Measurements from ENCODE around the gene BCL7A.
"Not testable (repeated sequence)": the region's sequence is repeated elsewhere in the genome, so short reads cannot be mapped to it uniquely, and the experiment has no call there.

The BCL7A gene

DNA sequence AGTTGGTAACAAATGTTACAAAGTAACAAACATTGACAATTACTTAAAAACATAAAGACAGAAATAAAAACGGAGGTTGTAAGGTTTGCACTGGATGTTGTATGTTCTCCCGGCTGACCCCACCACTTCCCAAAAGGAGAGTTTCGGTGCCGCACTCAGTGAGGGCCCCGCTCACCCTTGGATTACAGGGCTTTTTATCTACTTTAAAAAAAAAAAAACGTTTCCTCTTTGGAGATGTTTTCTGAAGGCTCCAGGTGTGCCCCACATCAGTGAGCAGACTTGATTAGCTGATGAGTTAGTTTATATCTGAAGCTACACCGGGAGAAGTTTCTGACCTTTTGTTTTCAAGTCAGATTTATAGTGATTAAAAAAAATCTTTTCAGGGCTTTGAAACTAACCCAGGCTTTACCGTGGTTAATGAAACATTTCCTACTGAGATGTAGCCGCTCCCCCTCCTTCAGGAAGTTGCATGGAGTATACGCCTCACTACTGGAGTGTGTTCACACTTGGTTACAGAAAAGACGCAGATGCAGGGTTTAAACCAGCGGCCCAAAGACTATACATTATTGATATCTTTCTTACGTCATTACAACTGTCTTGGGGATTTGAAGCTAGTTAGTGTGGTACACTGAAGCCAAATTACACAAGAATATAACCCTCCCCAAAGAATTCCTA, 38.0 kb upstream of the BCL7A start:
- no CpG with 5 or more reads among the region's 13 CpGs for WGBS, 2 donors (ENCODE audit: extremely low coverage in 2 of 2, insufficient read length in 2 of 2, insufficient replicate concordance in 1 of 2)
- Histone ChIP-seq H3K27ac (replicated peaks; ENCODE audit: low read length) (no peak overlapping the region), H3K36me3 (replicated peaks in 1 of 2; ENCODE audit: control insufficient read depth in 2 of 2, insufficient read depth in 2 of 2, low read length in 2 of 2) (no peaks in the 10 kb centered on the region), H3K4me2 (ENCODE audit: insufficient read depth, low read length, poor library complexity, severe bottlenecking) (no peak overlapping the region), H3K9me3 (replicated peaks in 1 of 2; ENCODE audit: control insufficient read depth in 2 of 2, insufficient read depth in 1 of 2, low read depth in 1 of 2, low read length in 2 of 2) (peaks cover 0 to 2% of the 10 kb centered on the region in 2 donors), H3K9ac (ENCODE audit: low read depth, low read length, poor library complexity) (no peak overlapping the region), H2AFZ (ENCODE audit: low read length) (peak overlapping the region; percentile 56), H3K4ac (ENCODE audit: low read length) (no peak overlapping the region), H4K8ac (ENCODE audit: low read depth, low read length) (no peak overlapping the region), H3K4me3 (ENCODE audit: low read length in 2 of 2) (no peak overlapping the region), H3K18ac (ENCODE audit: low read length) (no peak overlapping the region), H2BK120ac (ENCODE audit: low read depth, low read length) (no peak overlapping the region), H2AK5ac (ENCODE audit: low read depth, low read length) (no peak overlapping the region), H4K91ac (ENCODE audit: low read depth, low read length, poor library complexity) (no peak overlapping the region), H2BK5ac (ENCODE audit: low read length) (no peak overlapping the region), H2BK15ac (ENCODE audit: low read length) (no peak overlapping the region), H3K4me1 (ENCODE audit: control insufficient read depth in 2 of 2, insufficient read depth in 1 of 2, low read depth in 1 of 2, low read length in 2 of 2) (peaks cover 0 to 3% of the 10 kb centered on the region in 2 donors), H2BK12ac (ENCODE audit: low read length) (no peak overlapping the region), H3K14ac (ENCODE audit: low read length) (no peak overlapping the region), H3K23ac (ENCODE audit: low read depth, low read length, poor library complexity) (no peak overlapping the region), H3K27me3 (ENCODE audit: control insufficient read depth in 3 of 3, insufficient read depth in 3 of 3, low read depth in 1 of 3, low read length in 3 of 3) (peaks cover 0 to 31% (median 0%) of the 10 kb centered on the region in 3 experiments), H3K79me1 (ENCODE audit: low read depth, low read length) (no peaks in the 10 kb centered on the region)
- no peak for DNase-seq (ENCODE audit: low spot score)

DNA sequence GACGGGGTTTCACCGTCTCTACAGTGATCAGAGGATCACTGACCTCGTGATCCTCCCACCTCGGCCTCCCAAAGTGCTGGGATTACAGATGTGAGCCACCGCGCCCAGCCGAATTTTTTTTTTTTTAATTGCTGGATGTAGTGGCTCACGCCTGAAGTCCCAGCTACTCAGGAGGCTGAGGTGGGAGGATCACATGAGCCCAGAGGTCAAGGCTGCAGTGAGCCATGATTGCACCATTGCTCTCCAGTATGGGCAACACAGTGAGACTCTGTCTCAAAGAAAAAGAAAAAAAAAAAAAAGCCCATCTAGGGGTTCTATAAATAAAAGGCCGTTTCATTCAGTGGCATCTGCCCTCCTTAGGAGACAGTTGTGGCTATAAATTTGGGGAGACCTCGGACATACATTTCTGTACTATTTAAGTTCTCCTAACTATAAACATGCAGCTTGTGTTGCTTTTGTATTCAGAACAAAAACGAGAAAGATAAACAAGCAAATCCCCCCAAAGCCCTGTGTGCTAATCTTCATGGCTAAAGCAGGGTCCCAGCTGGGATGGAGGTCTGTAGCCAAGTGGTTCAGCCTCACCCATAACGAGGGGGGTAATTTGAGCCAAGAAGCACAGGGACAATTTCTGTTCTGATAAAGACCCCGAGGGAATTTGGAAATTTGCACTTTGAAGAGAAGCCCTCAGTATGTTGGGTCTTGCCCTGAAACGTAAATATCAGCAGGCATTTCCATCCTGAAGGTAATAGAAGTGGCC, 35.0 kb upstream of the BCL7A start:
- no peak overlapping the region for H3K14ac ChIP-seq (ENCODE audit: low read length)
- no peak overlapping the region for H3K4me3 ChIP-seq (ENCODE audit: low read length in 2 of 2)
- H4K91ac ChIP-seq (ENCODE audit: low read depth, low read length, poor library complexity), result no peak overlapping the region
- no peak overlapping the region for H3K23ac ChIP-seq (ENCODE audit: low read depth, low read length, poor library complexity)
- H3K36me3 ChIP-seq (replicated peaks in 1 of 2; ENCODE audit: control insufficient read depth in 2 of 2, insufficient read depth in 2 of 2, low read length in 2 of 2), result no peaks in the 10 kb centered on the region
- no peak for DNase-seq (ENCODE audit: low spot score)
- peaks cover 2% of the 10 kb centered on the region for H3K79me1 ChIP-seq (ENCODE audit: low read depth, low read length)
- WGBS, 2 donors (ENCODE audit: extremely low coverage in 2 of 2, insufficient read length in 2 of 2, insufficient replicate concordance in 1 of 2), result no CpG with 5 or more reads among the region's 14 CpGs
- no peak overlapping the region for H4K8ac ChIP-seq (ENCODE audit: low read depth, low read length)
- no peak overlapping the region for H2BK12ac ChIP-seq (ENCODE audit: low read length)
- H2BK120ac ChIP-seq (ENCODE audit: low read depth, low read length), result no peak overlapping the region
- no peak overlapping the region for H3K27ac ChIP-seq (replicated peaks; ENCODE audit: low read length)
- H3K27me3 ChIP-seq (ENCODE audit: control insufficient read depth in 3 of 3, insufficient read depth in 3 of 3, low read depth in 1 of 3, low read length in 3 of 3), result peaks cover 0 to 16% (median 0%) of the 10 kb centered on the region in 3 experiments
- no peak overlapping the region for H3K9ac ChIP-seq (ENCODE audit: low read depth, low read length, poor library complexity)
- no peak overlapping the region for H3K4ac ChIP-seq (ENCODE audit: low read length)
- no peak overlapping the region for H2BK15ac ChIP-seq (ENCODE audit: low read length)
- peaks cover 0 to 2% of the 10 kb centered on the region in 2 donors for H3K9me3 ChIP-seq (replicated peaks in 1 of 2; ENCODE audit: control insufficient read depth in 2 of 2, insufficient read depth in 1 of 2, low read depth in 1 of 2, low read length in 2 of 2)
- no peak overlapping the region for H2BK5ac ChIP-seq (ENCODE audit: low read length)
- H2AFZ ChIP-seq (ENCODE audit: low read length), result no peak overlapping the region
- peaks cover 0 to 3% of the 10 kb centered on the region in 2 donors for H3K4me1 ChIP-seq (ENCODE audit: control insufficient read depth in 2 of 2, insufficient read depth in 1 of 2, low read depth in 1 of 2, low read length in 2 of 2)
- no peak overlapping the region for H3K4me2 ChIP-seq (ENCODE audit: insufficient read depth, low read length, poor library complexity, severe bottlenecking)
- no peak overlapping the region for H2AK5ac ChIP-seq (ENCODE audit: low read depth, low read length)
- H3K18ac ChIP-seq (ENCODE audit: low read length), result no peak overlapping the region

DNA sequence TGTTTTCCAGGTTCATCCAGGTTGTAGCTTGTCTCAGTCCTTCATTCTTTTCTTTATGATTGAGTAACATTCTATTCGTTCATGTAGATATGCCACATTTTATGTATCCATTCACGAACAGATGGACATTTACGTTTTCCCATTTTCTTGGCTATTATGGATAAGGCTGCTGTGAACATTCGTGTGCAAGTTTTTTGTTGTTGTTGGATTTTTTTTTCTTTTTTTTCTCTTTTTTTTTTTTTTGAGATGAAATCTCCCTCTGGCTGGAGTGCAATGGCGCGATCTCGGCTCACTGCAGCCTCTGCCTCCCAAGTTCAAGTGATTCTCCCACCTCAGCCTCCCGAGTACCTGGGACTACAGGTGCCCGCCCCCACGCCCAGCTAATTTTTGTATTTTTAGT, 33.2 kb upstream of the BCL7A start:
- H3K36me3 ChIP-seq (replicated peaks in 1 of 2; ENCODE audit: control insufficient read depth in 2 of 2, insufficient read depth in 2 of 2, low read length in 2 of 2); H2BK120ac ChIP-seq (ENCODE audit: low read depth, low read length); H4K91ac ChIP-seq (ENCODE audit: low read depth, low read length, poor library complexity); H3K14ac ChIP-seq (ENCODE audit: low read length); H3K18ac ChIP-seq (ENCODE audit: low read length); H3K9ac ChIP-seq (ENCODE audit: low read depth, low read length, poor library complexity); H3K27me3 ChIP-seq (ENCODE audit: control insufficient read depth in 3 of 3, insufficient read depth in 3 of 3, low read depth in 1 of 3, low read length in 3 of 3); H2BK12ac ChIP-seq (ENCODE audit: low read length); H3K79me1 ChIP-seq (ENCODE audit: low read depth, low read length); H2AFZ ChIP-seq (ENCODE audit: low read length); H3K27ac ChIP-seq (replicated peaks; ENCODE audit: low read length); H4K8ac ChIP-seq (ENCODE audit: low read depth, low read length); DNase-seq (ENCODE audit: low spot score); H3K4ac ChIP-seq (ENCODE audit: low read length); H3K9me3 ChIP-seq (replicated peaks in 1 of 2; ENCODE audit: control insufficient read depth in 2 of 2, insufficient read depth in 1 of 2, low read depth in 1 of 2, low read length in 2 of 2); H3K4me3 ChIP-seq (ENCODE audit: low read length in 2 of 2); H3K4me1 ChIP-seq (ENCODE audit: control insufficient read depth in 2 of 2, insufficient read depth in 1 of 2, low read depth in 1 of 2, low read length in 2 of 2); H2AK5ac ChIP-seq (ENCODE audit: low read depth, low read length); H2BK5ac ChIP-seq (ENCODE audit: low read length); H2BK15ac ChIP-seq (ENCODE audit: low read length); H3K4me2 ChIP-seq (ENCODE audit: insufficient read depth, low read length, poor library complexity, severe bottlenecking); H3K23ac ChIP-seq (ENCODE audit: low read depth, low read length, poor library complexity): not testable (repeated sequence)
- no CpG with 5 or more reads among the region's 10 CpGs for WGBS, 2 donors (ENCODE audit: extremely low coverage in 2 of 2, insufficient read length in 2 of 2, insufficient replicate concordance in 1 of 2)
